Measurements from ENCODE around the gene PDE6B. TPM values are rescaled to one million over a fixed set of nuclear protein-coding genes. Genes with fewer than 3 reads are reported as not detected.

Gene PDE6B
- total RNA-seq (2.1 and 2.8 TPM in 2 replicates), polyA plus RNA-seq (0.15 TPM in 1 of 2 replicates, not detected in the other), polyA minus RNA-seq (ENCODE audit: low replicate concordance) (6.7 TPM in 1 of 2 replicates, not detected in the other)
- 0.40 TPM in 1 of 2 replicates, not detected in the other for polyA plus RNA-seq (2012)

DNA sequence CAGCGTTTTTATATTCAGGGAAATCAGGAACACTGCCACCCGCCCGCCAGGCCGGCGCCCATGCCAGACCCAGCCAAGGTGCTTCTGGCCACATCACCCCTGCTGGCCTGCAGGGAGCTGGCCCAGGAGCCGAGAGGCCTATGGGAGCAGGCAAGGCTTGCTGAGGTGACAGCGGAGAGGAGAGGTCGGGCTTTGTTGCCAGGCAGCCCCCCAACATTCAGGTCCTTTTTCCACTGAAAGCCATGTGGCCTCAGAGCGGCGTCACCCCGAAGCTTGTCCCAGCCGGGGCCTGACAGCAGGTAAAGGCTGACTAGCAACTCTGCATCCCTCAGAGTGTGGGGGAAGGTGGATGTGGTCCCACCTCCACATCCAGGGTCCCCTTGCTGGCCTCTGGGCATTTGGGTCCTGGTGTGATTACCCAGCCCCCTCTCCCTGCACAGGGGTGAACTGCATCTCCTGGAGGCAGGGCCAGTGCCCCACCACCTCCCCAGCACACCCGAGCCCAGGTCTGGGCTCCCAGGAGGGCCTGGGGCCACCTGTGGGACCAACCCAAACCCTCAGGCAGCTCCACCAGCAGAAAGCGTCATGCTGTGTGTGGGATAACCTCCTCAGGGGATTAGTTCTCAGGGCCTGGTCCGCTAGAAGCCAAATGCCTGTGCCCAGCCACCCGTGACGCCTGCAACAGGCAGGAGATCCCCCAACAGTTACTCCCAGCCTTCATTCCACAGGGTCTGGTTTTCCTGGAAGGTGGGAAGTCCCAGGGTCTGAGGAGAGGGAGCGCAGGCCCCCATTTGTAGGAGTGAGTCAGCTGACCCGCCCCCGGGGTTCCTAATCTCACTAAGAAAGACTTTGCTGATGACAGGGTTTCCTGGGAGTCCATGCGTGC, at the start of gene PDE6B:
Gene PDE6B, plus strand, starts transcription at position 869 of the 886 bp plus-strand sequence. CDS start 54 bp downstream, outside the sequence.
- no peak for DNase-seq (ENCODE audit: low read depth in 2 of 2)
- Histone ChIP-seq H3K4me3 (replicated peaks in 1 of 4; ENCODE audit: control extremely low read depth in 1 of 4, insufficient read depth in 1 of 4, low read depth in 3 of 4, low read length in 4 of 4) (no peak within 1 kb of the TSS), H3K79me2 (ENCODE audit: control insufficient read depth, insufficient read depth, low read length) (no peaks in the 10 kb centered on the region), H3K4me2 (ENCODE audit: extremely low read depth, insufficient read depth, low read length) (no peak within 1 kb of the TSS), H3K9me3 (ENCODE audit: control insufficient read depth, insufficient read depth, low read depth, low read length) (peaks cover 2% of the 10 kb centered on the region), H3K27me3 (ENCODE audit: control insufficient read depth, insufficient read depth, low read length) (no peaks in the 10 kb centered on the region), H3K36me3 (ENCODE audit: control insufficient read depth, insufficient read depth, low read length) (no peaks in the 10 kb centered on the region), H3K27ac (ENCODE audit: insufficient read depth, low read length) (no peak within 1 kb of the TSS), H4K20me1 (ENCODE audit: control insufficient read depth, extremely low read depth, insufficient read depth, low read length) (no peaks in the 10 kb centered on the region), H3K9ac (ENCODE audit: insufficient read depth, low read length) (no peak within 1 kb of the TSS), H2AFZ (ENCODE audit: low read length) (no peak within 1 kb of the TSS), H3K4me1 (ENCODE audit: control insufficient read depth, extremely low read depth, insufficient read depth, low read length) (no peaks in the 10 kb centered on the region)
- TF ChIP-seq, protein P1, sequence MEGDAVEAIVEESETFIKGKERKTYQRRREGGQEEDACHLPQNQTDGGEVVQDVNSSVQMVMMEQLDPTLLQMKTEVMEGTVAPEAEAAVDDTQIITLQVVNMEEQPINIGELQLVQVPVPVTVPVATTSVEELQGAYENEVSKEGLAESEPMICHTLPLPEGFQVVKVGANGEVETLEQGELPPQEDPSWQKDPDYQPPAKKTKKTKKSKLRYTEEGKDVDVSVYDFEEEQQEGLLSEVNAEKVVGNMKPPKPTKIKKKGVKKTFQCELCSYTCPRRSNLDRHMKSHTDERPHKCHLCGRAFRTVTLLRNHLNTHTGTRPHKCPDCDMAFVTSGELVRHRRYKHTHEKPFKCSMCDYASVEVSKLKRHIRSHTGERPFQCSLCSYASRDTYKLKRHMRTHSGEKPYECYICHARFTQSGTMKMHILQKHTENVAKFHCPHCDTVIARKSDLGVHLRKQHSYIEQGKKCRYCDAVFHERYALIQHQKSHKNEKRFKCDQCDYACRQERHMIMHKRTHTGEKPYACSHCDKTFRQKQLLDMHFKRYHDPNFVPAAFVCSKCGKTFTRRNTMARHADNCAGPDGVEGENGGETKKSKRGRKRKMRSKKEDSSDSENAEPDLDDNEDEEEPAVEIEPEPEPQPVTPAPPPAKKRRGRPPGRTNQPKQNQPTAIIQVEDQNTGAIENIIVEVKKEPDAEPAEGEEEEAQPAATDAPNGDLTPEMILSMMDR (conservative IDR thresholded peaks at IDR 0.05 in 1 of 2, IDR thresholded peaks at IDR 0.05 in 1 of 2; ENCODE audit: low read depth in 1 of 2, low read length in 2 of 2): no peak
- no peak for TF ChIP-seq EZH2 (IDR thresholded peaks at IDR 0.05; ENCODE audit: low read length, missing control alignments)

DNA sequence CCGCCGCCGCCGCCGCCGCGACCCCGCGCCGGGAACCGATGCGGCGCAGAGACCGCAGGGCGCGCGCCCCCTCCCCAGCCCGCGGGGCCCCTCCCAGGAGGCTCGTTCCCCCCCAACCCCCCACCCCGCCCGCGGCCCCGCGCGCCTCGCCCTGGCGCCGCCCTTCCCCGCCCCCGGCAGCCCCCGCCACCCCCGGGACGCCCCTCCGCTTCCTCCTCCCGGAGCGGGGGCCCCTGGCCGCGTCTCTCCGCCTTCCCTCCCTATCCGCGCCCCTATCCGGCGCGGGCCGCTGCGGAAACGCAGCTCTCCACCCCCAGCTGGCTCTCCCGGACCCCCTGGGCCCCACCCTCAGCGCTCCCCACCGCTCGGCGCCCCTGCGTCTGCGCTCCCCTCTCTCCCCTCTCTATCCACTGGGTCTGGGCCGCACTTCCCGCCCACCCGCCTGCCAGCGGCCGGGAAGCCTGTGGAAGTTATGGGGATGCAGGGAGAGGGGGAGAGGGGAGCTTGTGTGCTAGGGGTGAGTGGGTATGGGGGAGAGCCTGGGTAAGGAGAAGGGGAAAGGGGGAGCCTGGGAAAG, 49.0 kb upstream of the PDE6B start, which contains the start of gene TMEM271:
Gene TMEM271, minus strand, starts transcription at position 51 of the 577 bp plus-strand sequence. CDS start 233 bp downstream, outside the sequence.
- Histone ChIP-seq H3K79me2 (ENCODE audit: control insufficient read depth, insufficient read depth, low read length) (no peaks in the 10 kb centered on the region), H3K27me3 (ENCODE audit: control insufficient read depth, insufficient read depth, low read length) (peaks cover 24% of the 10 kb centered on the region), H3K36me3 (ENCODE audit: control insufficient read depth, insufficient read depth, low read length) (no peaks in the 10 kb centered on the region), H3K4me1 (ENCODE audit: control insufficient read depth, extremely low read depth, insufficient read depth, low read length) (no peaks in the 10 kb centered on the region), H3K9ac (ENCODE audit: insufficient read depth, low read length) (no peak within 1 kb of the TSS), H3K4me2 (ENCODE audit: extremely low read depth, insufficient read depth, low read length) (no peak within 1 kb of the TSS), H4K20me1 (ENCODE audit: control insufficient read depth, extremely low read depth, insufficient read depth, low read length) (no peaks in the 10 kb centered on the region), H3K27ac (ENCODE audit: insufficient read depth, low read length) (no peak within 1 kb of the TSS), H3K9me3 (ENCODE audit: control insufficient read depth, insufficient read depth, low read depth, low read length) (no peaks in the 10 kb centered on the region), H3K4me3 (replicated peaks in 1 of 4; ENCODE audit: control extremely low read depth in 1 of 4, insufficient read depth in 1 of 4, low read depth in 3 of 4, low read length in 4 of 4) (no peak within 1 kb of the TSS), H2AFZ (ENCODE audit: low read length) (no peak within 1 kb of the TSS)
- TF ChIP-seq EZH2 (IDR thresholded peaks at IDR 0.05; ENCODE audit: low read length, missing control alignments): no peak
- TF ChIP-seq, protein P1 (conservative IDR thresholded peaks at IDR 0.05 in 1 of 2, IDR thresholded peaks at IDR 0.05 in 1 of 2; ENCODE audit: low read depth in 1 of 2, low read length in 2 of 2): no peak
- no peak for DNase-seq (ENCODE audit: low read depth in 2 of 2)

DNA sequence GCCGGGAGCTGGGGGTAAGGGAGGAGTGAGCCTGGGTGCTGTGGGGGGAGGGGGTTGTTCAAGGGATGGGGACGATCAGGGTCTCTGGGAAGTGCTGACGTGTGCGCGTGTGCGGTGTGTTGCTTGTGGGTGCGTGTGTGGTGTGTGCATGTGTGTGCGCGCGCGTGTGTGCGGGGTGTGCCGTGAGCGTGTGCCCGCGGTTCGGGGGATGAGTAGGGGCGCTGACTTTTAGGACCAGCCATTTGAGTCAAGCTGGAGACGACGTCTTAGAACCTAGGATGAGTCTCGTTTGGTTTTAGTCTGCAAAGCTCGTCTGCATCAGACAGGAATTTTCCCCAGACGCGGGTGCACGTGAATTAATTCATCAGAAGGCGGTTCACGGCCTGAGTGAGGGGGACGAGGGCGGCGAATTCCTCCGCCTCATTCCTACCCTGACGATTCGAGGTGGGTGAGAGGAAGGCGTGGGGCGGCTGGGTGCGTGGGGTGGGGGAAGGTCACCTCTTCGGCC, 48.3 kb upstream of the PDE6B start:
- Histone ChIP-seq H3K27me3 (ENCODE audit: control insufficient read depth, insufficient read depth, low read length) (peaks cover 24% of the 10 kb centered on the region), H4K20me1 (ENCODE audit: control insufficient read depth, extremely low read depth, insufficient read depth, low read length) (no peaks in the 10 kb centered on the region), H3K4me1 (ENCODE audit: control insufficient read depth, extremely low read depth, insufficient read depth, low read length) (no peaks in the 10 kb centered on the region), H3K36me3 (ENCODE audit: control insufficient read depth, insufficient read depth, low read length) (no peaks in the 10 kb centered on the region), H3K9ac (ENCODE audit: insufficient read depth, low read length) (no peak overlapping the region), H2AFZ (ENCODE audit: low read length) (no peak overlapping the region), H3K4me2 (ENCODE audit: extremely low read depth, insufficient read depth, low read length) (no peak overlapping the region), H3K79me2 (ENCODE audit: control insufficient read depth, insufficient read depth, low read length) (no peaks in the 10 kb centered on the region), H3K9me3 (ENCODE audit: control insufficient read depth, insufficient read depth, low read depth, low read length) (no peaks in the 10 kb centered on the region), H3K4me3 (replicated peaks in 1 of 4; ENCODE audit: control extremely low read depth in 1 of 4, insufficient read depth in 1 of 4, low read depth in 3 of 4, low read length in 4 of 4) (no peak overlapping the region), H3K27ac (ENCODE audit: insufficient read depth, low read length) (no peak overlapping the region)
- DNase-seq (ENCODE audit: low read depth in 2 of 2): no peak
- TF ChIP-seq, protein P1 (conservative IDR thresholded peaks at IDR 0.05 in 1 of 2, IDR thresholded peaks at IDR 0.05 in 1 of 2; ENCODE audit: low read depth in 1 of 2, low read length in 2 of 2): no peak
- peak; percentile 6 for TF ChIP-seq EZH2 (IDR thresholded peaks at IDR 0.05; ENCODE audit: low read length, missing control alignments)

Data from fibroblast of lung (primary cell).